HG03354 (cell line): ENCODE results near the gene MORF4L1.
"Not testable (repeated sequence)": the region's sequence is repeated elsewhere in the genome, so short reads cannot be mapped to it uniquely, and the experiment has no call there.

Source experiments
- ATAC-seq: cut with Tn5 transposase; IDR thresholded peaks from one replicate; pipeline ENCODE4 v1.9.1; 2021; ENCODE audit warnings: mild to moderate bottlenecking; ENCODE audit not compliant: unreplicated experiment, poor library complexity, severe bottlenecking

The MORF4L1 gene

DNA sequence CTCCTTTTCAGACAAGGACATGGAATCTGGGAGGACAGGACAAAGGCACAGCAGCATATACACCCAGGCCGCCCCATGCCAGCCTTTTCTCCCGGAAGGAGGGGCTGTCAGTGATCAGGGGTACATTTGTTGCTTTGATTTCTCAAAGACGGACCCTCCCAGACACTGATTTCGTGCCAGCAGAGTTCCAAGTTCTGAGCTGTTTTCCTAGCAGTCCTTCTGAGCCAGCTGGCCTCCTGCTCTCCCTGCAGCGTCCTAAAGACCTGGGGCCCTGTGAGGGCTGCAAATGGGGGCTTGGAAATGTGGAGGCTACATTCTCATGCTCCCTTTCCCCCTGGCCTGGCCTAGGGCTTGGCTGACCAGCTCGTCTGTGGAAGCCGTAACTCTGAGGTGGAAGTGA, 49.8 kb downstream of the MORF4L1 start:
- ATAC-seq = no peak

DNA sequence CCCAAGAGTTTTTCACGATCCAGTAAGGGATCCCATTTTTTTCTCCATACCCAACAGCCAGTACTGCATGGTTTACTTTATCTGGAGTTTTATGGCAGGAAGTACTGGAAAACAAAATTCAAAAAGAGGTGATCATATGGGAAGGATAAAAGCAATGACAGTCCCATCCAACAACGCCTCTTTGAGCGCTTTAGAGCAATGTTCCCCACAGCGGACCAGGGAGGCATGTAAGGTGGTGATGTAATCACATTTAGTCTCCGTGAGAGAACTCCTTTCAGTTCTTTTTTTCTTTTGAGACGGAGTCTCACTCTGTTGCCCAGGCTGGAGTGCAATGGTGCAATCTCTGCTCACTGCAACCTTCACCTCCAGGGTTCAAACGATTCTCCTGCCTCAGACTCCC, 50.3 kb downstream of the MORF4L1 start:
- no peak for ATAC-seq

DNA sequence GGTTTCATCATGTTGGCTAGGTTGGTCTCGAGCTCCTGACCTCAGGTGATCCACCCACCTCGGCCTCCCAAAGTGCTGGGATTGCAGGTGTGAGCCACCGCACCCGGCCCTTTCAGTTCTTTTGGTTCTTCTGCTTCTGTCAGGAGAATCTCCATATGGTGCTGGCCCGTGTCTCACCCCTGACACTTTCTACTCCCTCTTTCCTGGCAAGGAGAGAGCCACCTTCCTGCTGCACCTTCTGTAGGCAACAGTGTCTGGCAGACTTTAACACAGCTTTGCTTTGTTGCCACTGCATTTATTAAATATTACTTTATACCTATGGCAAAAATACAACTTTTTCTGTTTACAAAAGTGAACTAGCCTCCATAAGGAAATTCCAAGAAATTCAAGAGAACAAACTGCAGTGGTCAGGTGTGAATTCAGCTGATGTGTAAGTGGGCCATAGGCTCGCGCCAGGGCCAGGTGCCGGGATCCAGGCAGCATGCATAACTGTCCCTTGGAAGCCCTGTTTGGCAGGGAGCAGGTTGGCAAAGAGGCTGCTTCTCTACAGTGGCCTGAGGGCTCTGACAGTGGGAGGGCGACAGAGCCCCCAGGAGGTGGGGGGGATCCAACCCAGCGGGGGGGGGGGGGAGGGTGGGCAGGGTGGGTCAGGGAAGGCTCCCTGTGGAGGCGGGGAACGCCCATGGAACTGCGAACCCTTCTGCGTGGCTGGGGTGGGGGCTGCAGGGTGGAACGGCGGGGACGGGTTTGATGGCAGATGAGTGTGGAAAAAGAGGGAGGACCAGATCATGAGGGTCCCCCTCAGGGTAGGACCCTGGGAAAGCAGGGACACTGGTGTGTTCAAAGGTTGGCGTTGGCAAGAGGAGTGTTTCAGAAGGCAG, 51.0 kb downstream of the MORF4L1 start:
- no peak for ATAC-seq

- no peak for ATAC-seq
These were observed 52.5 kb downstream of the MORF4L1 start for GRCh38 chr15:78925076-78925624.

- no peak for ATAC-seq
These were observed 53.5 kb downstream of the MORF4L1 start for GRCh38 chr15:78925956-78926743.

DNA sequence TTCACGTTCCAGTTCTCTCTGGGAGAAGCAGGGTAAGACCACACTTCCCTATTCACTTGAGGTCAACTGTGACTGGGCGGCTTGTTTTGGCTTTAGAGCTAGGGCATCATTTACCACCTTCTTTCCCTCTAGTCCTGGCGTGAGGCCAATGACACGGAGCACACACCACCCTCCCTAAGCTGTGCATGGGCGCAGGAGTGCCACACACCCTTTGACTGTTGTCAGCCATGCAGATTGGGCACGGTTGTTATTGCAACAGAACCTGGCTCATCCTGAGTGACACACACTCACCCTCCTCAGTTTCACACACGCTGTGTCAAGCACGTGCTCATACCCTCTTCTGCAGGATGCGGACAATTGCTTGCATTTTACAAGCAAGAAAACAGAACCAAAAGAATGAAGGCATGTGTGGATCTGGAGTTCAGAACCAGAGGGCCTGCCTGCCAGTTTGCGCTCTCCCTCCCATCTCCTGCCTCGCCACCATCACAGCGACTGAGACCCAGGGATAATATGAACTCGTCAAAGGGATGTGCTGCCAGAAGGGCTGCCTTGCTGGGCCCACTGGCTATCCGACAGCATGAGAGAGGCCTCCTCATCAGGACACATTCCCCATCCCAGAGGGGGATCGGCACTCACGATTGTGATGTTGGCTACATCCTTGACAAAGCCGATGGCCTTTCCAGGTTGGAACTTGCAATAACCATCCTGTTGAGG, 54.5 kb downstream of the MORF4L1 start:
- no peak for ATAC-seq

DNA sequence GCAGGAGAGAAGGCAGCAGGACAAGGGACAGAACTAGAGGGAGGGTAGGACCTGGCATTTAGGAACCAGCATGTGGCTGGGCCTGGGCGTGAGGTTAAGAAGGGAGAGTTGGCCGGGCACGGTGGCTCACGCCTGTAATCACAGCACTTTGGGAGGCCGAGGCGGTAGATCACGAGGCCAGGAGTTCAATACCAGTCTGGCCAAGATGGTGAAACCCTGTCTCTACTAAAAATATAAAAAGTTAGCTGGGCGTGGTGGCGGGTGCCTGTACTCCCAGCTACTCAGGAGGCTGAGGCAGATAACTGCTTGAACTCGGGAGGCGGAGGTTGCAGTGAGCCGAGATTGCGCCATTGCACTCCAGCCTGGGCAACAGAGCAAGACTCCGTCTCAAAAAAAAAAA, 55.5 kb downstream of the MORF4L1 start:
- not testable (repeated sequence) for ATAC-seq

DNA sequence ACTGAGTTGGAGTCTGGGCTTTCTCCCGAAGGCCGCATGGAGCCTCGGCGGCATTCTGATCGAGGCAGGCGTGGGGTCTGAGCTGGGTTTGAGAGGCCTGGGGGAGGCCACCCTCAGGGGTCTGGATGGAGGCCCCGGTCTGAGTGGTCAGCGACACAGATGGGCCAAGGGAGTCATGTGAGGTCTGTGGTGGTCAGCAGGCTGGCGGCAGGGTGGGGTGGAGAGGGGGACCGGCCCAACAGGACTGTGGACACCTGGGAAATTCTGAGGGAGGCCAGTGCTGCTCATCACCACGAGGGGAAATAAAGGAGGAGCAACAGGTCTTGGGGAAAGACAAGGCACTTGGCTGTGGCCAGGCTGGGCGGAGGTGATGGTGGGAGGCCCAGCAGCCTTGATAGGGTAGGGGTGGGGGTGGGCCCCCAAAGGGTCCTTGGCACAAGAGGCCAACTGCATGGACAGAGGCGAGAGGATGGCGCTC, 56.0 kb downstream of the MORF4L1 start:
- no peak for ATAC-seq

DNA sequence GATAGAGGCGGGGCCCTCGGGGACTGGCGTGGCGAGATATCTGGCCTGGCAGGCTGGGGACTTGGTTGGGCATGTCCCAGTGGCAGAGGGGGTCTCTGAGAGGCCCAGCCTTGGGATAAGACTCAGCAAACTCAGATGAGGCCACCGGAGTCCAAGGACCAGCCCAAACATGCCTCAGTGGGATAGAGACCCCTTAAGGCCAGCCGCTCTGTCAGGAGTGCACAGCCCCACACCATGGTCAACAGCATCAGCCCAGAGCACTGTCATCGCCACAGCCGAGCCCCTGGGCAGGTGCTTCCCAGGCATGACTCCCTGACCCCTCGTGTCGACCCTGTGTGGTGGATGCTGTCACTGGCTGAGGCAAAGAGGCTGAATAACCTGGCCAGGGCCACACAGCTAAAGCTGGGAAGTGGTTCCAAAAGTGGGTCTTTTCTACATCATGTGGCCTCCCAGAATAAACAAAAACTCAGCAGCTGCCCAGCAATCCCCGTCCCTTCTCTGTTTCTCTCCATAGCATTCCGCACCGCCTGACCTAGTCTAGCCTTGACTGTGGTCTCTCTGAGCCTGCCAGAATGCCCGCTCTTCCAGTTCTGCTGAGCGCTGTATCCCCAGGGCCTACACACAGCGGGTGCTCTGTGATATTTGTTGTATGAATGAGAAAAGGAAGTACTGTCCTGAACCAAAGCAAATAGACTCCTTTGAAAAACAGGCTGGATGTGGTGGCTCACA, 57.0 kb downstream of the MORF4L1 start:
- ATAC-seq = no peak

- ATAC-seq = no peak
These were observed 58.1 kb downstream of the MORF4L1 start for GRCh38 chr15:78930577-78931388.

DNA sequence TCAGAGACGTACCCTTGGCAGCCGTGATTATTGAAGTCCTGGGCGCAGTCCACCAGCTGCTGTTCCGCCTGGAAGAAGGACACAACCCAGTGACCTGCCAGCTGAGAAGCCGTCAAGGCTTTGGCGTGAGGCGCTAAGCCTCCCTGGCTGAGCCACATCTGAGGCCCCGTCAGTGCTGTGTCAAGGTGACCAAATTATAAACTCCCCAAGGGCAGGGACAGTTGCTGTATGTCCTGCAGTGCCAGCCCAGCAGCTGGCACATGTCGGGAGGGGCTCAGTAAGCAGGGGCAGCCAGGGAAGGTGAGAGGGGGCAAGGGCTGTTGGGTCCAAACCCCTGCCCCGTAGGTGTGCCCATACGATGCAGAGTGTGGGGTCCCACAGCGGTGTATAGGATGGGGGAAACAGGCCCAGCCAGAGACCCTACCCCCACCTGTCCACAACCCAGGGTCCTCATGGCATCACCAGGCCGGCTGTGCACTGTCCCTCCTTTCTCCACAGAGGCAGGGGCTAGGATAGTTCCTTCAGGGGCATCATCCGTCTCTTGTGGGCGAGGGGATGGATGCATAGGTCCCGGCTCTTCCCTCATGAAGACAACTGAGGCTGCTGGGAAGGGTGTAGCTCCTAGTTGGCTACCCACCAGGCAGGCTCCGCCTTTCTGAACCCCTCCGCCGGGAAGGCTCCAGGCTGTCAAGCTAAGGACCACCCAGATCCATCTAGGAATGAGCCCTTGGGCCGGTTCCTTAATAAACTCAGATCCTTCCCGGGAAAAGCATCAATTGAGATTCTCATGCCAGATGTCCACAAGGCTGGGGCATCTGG, 59.0 kb downstream of the MORF4L1 start:
- no peak for ATAC-seq

GRCh38 chr15:78932258-78932808, 59.6 kb downstream of the MORF4L1 start:
- no peak for ATAC-seq

DNA sequence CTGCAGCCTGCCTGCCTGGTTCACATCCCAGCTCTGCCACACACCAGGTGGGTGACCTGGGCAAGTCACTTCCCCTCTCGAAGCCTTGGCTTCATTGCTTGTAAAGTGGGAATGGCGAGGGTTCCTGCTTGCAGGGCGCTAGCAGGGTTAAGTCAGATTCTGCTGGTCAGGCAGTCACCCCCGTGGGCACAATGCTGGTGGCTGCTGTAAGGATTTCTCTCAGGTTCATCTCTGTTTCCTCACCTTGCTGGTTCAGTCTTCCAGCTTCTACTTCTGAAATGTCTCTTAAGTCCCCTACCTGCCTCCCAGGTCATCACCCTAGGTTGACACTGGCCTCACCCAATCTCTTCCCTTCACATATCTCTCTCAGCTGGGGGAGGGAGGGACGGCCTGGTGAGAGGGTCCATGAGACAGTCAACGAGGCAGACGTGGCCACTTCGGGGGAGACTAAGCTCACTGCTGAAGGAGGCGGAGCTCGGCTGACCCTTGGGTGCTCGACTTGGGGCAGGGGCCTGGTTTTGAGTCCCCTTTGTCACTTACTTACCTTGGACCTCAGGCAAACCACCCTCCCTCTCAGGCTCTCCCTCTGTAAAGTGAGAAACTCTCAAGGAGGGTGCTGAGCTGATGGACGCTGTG, 60.6 kb downstream of the MORF4L1 start:
- no peak for ATAC-seq

DNA sequence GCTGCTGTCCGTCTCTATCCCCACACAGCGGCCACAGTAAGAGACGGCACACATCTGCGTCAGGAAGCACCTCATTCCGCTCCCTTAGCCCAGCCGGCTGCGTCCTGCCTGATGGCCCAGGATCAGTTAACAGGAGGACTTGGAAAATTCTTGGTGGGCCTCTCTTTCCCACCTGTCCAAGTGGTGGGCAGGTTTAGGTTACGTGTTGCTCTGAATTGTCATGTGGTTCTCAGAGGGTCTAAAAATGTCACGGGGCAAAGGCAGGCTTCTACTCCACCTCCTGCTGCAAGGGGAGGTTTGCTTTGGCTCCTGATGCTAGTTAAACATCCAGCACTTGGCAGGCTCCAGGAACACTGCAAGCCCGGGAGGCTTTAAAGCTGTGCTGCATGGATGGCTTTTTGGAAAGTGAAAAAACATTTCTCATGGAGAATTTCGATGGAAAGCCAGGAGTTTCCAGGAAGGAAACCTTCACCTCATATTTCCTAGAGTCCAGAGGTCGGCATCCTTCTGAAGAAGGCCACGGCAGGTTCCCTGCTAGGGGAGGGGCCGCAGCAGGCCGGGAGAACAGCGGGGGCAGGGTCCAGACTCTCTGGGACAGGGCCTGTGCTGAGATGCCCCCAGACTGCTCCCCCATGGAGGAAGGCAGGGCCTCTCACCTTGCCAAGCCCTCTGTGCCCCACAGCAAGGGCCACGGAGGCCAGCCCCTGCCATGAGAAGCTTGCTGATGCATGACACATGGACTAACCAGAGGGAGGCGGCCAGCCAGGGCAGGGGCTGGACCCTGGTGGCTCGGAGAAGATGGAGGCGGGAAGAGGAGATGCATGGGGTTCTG, 61.3 kb downstream of the MORF4L1 start:
- ATAC-seq = no peak

DNA sequence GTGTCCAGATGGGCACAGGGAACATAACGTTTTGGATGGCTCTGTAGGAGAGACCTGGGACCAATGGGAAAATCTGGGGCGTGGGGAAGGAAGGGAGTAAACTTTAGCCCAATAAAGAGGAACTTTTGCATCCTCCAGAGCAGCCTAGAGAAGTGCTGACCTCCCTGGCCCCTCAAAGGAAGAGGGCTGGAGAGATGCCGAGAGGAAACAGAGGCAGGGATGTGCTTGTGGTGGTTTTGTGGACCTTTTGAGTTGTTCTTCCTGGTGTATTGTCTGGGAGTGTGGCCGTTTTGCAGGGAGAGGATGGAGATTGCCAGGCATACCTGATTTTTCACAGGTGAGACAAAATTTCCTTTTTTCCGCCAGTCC, 61.9 kb downstream of the MORF4L1 start:
- no peak for ATAC-seq

DNA sequence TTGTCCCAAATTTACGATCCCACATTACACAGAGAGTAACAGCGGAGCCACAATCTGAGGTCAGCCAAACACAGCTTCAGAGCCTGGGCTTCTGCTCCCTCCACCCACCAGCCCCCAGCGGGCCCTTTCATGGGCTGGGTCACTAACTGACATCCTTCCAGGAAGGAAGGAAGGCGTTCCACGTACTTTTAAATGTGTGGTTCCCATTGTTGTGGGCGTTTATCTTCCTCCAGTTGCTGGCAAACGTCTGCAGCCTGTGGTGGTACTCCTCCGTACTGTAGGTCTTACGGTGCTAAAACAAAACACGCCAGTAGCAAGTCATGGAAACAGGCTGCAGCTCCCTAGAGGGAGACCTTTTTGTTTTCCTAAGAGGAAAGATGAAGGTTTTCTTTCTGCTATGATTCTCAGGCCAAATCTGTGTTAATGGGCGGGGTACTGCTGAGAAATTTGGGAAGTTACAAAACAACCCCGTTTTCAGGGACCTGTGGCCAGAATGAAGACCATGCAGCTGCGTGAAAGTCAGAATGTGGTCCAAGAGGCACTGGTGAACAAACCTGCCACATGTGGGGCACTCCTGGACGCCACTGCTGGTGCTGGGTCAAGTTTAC, 64.5 kb downstream of the MORF4L1 start:
- no peak for ATAC-seq
